ENCODE data around the gene PVR. TPM values are rescaled to one million over a fixed set of nuclear protein-coding genes. Genes with fewer than 3 reads are reported as not detected.
A peak's percentile ranks its signal among the peaks of the same experiment; 100 is the strongest.
"Not testable (repeated sequence)": the region's sequence is repeated elsewhere in the genome, so short reads cannot be mapped to it uniquely, and the experiment has no call there.

PVR gene
- total and polyA plus RNA-seq, 5 donors from 2014 or later, result 0.25 to 0.37 TPM; not detected in 3

GRCh38 chr19:44603201-44603945 is 40.3 kb upstream of the PVR start:
- Mint-ChIP-seq H3K36me3 (no peaks in the 10 kb centered on the region), H3K4me3 (no peak overlapping the region), H3K27ac (no peak overlapping the region), H3K27me3 (no peaks in the 10 kb centered on the region), H3K9me3 (peaks cover 0 to 10% (median 4%) of the 10 kb centered on the region in 7 donors), H3K4me1 (peaks cover 0 to 11% (median under 1%) of the 10 kb centered on the region in 4 donors)
- no peaks in the 10 kb centered on the region for H3K27me3 ChIP-seq (ENCODE audit: control insufficient read depth, insufficient read depth, low read length)
- DNase-seq (no peak), ATAC-seq (ENCODE audit: low read depth in 2 of 2) (no peak)
- peaks cover 0 to 2% of the 10 kb centered on the region in 2 experiments for H3K9me3 ChIP-seq (ENCODE audit: control insufficient read depth in 2 of 2, low read length in 2 of 2)
- H3K27ac ChIP-seq (ENCODE audit: insufficient read depth, low read length, poor library complexity, severe bottlenecking), result no peak overlapping the region
- no peaks in the 10 kb centered on the region for H3K36me3 ChIP-seq (ENCODE audit: control insufficient read depth, insufficient read depth, low read length)
- H3K4me1 ChIP-seq (ENCODE audit: control insufficient read depth, insufficient read depth, low read length, poor library complexity, severe bottlenecking), result no peaks in the 10 kb centered on the region
- H3K4me3 ChIP-seq (ENCODE audit: low read depth, low read length), result no peak overlapping the region

- Histone ChIP-seq H3K9me3 (ENCODE audit: control insufficient read depth in 2 of 2, low read length in 2 of 2) (no peaks in the 10 kb centered on the region), H3K4me3 (ENCODE audit: low read depth, low read length) (no peak overlapping the region), H3K27ac (ENCODE audit: insufficient read depth, low read length, poor library complexity, severe bottlenecking) (no peak overlapping the region), H3K27me3 (ENCODE audit: control insufficient read depth, insufficient read depth, low read length) (no peaks in the 10 kb centered on the region), H3K4me1 (ENCODE audit: control insufficient read depth, insufficient read depth, low read length, poor library complexity, severe bottlenecking) (no peaks in the 10 kb centered on the region), H3K36me3 (ENCODE audit: control insufficient read depth, insufficient read depth, low read length) (no peaks in the 10 kb centered on the region)
- H3K4me1 Mint-ChIP-seq, result peaks cover 0 to 11% (median under 1%) of the 10 kb centered on the region in 4 donors
- no peak for DNase-seq
- no peaks in the 10 kb centered on the region for H3K27me3 Mint-ChIP-seq
- no peaks in the 10 kb centered on the region for H3K36me3 Mint-ChIP-seq
- no peak overlapping the region for H3K27ac Mint-ChIP-seq
- H3K4me3 Mint-ChIP-seq, result no peak overlapping the region
- peaks cover 0 to 10% (median 3%) of the 10 kb centered on the region in 7 donors for H3K9me3 Mint-ChIP-seq
- ATAC-seq (ENCODE audit: low read depth in 2 of 2), result no peak
These were observed 39.5 kb upstream of the PVR start for GRCh38 chr19:44604241-44604640.

- DNase-seq, result no peak
- Histone ChIP-seq H3K4me1 (ENCODE audit: control insufficient read depth, insufficient read depth, low read length, poor library complexity, severe bottlenecking) (no peaks in the 10 kb centered on the region), H3K4me3 (ENCODE audit: low read depth, low read length) (no peak overlapping the region), H3K36me3 (ENCODE audit: control insufficient read depth, insufficient read depth, low read length) (no peaks in the 10 kb centered on the region), H3K9me3 (ENCODE audit: control insufficient read depth in 2 of 2, low read length in 2 of 2) (no peaks in the 10 kb centered on the region), H3K27me3 (ENCODE audit: control insufficient read depth, insufficient read depth, low read length) (no peaks in the 10 kb centered on the region), H3K27ac (ENCODE audit: insufficient read depth, low read length, poor library complexity, severe bottlenecking) (no peak overlapping the region)
- Mint-ChIP-seq H3K27me3 (no peaks in the 10 kb centered on the region), H3K4me3 (no peak overlapping the region), H3K27ac (no peak overlapping the region), H3K9me3 (peaks cover 0 to 6% (median 3%) of the 10 kb centered on the region in 7 donors), H3K4me1 (peaks cover 0 to 11% (median under 1%) of the 10 kb centered on the region in 4 donors), H3K36me3 (no peaks in the 10 kb centered on the region)
- ATAC-seq (ENCODE audit: low read depth in 2 of 2), result no peak
These were observed 38.2 kb upstream of the PVR start for GRCh38 chr19:44605547-44605946.

- H3K9me3 Mint-ChIP-seq, result peaks cover 0 to 6% (median 3%) of the 10 kb centered on the region in 7 donors
- DNase-seq, result no peak
- no peaks in the 10 kb centered on the region for H3K36me3 Mint-ChIP-seq
- H3K27ac ChIP-seq (ENCODE audit: insufficient read depth, low read length, poor library complexity, severe bottlenecking), result no peak overlapping the region
- ATAC-seq (ENCODE audit: low read depth in 2 of 2), result no peak
- no peak overlapping the region for H3K4me3 ChIP-seq (ENCODE audit: low read depth, low read length)
- no peaks in the 10 kb centered on the region for H3K27me3 Mint-ChIP-seq
- H3K36me3 ChIP-seq (ENCODE audit: control insufficient read depth, insufficient read depth, low read length), result no peaks in the 10 kb centered on the region
- peaks cover 0 to 11% (median under 1%) of the 10 kb centered on the region in 4 donors for H3K4me1 Mint-ChIP-seq
- no peaks in the 10 kb centered on the region for H3K4me1 ChIP-seq (ENCODE audit: control insufficient read depth, insufficient read depth, low read length, poor library complexity, severe bottlenecking)
- H3K9me3 ChIP-seq (ENCODE audit: control insufficient read depth in 2 of 2, low read length in 2 of 2), result no peaks in the 10 kb centered on the region
- no peak overlapping the region for H3K4me3 Mint-ChIP-seq
- no peaks in the 10 kb centered on the region for H3K27me3 ChIP-seq (ENCODE audit: control insufficient read depth, insufficient read depth, low read length)
- H3K27ac Mint-ChIP-seq, result peak overlapping the region in 2 of 3 donors; percentile 29 to 66
These were observed 36.7 kb upstream of the PVR start for GRCh38 chr19:44607049-44607448.

GRCh38 chr19:44607917-44608316 is 35.8 kb upstream of the PVR start:
- DNase-seq (no peak), ATAC-seq (ENCODE audit: low read depth in 2 of 2) (no peak)
- no peaks in the 10 kb centered on the region for H3K9me3 ChIP-seq (ENCODE audit: control insufficient read depth in 2 of 2, low read length in 2 of 2)
- H3K36me3 ChIP-seq (ENCODE audit: control insufficient read depth, insufficient read depth, low read length), result no peaks in the 10 kb centered on the region
- Mint-ChIP-seq H3K4me3 (no peak overlapping the region), H3K27ac (no peak overlapping the region), H3K4me1 (peaks cover 0 to 11% (median under 1%) of the 10 kb centered on the region in 4 donors), H3K9me3 (peaks cover 0 to 6% (median 2%) of the 10 kb centered on the region in 7 donors), H3K36me3 (no peaks in the 10 kb centered on the region), H3K27me3 (no peaks in the 10 kb centered on the region)
- no peaks in the 10 kb centered on the region for H3K4me1 ChIP-seq (ENCODE audit: control insufficient read depth, insufficient read depth, low read length, poor library complexity, severe bottlenecking)
- H3K27me3 ChIP-seq (ENCODE audit: control insufficient read depth, insufficient read depth, low read length), result no peaks in the 10 kb centered on the region
- no peak overlapping the region for H3K4me3 ChIP-seq (ENCODE audit: low read depth, low read length)
- H3K27ac ChIP-seq (ENCODE audit: insufficient read depth, low read length, poor library complexity, severe bottlenecking), result no peak overlapping the region

- ATAC-seq (ENCODE audit: low read depth in 2 of 2), result no peak
- Mint-ChIP-seq H3K9me3 (peaks cover 0 to 6% (median 0%) of the 10 kb centered on the region in 7 donors), H3K27ac (no peak overlapping the region), H3K27me3 (no peaks in the 10 kb centered on the region), H3K4me1 (peaks cover 0 to 11% (median under 1%) of the 10 kb centered on the region in 4 donors), H3K36me3 (no peaks in the 10 kb centered on the region), H3K4me3 (no peak overlapping the region)
- no peak for DNase-seq
- Histone ChIP-seq H3K27me3 (ENCODE audit: control insufficient read depth, insufficient read depth, low read length) (no peaks in the 10 kb centered on the region), H3K4me3 (ENCODE audit: low read depth, low read length) (no peak overlapping the region), H3K27ac (ENCODE audit: insufficient read depth, low read length, poor library complexity, severe bottlenecking) (no peak overlapping the region), H3K9me3 (ENCODE audit: control insufficient read depth in 2 of 2, low read length in 2 of 2) (no peaks in the 10 kb centered on the region), H3K4me1 (ENCODE audit: control insufficient read depth, insufficient read depth, low read length, poor library complexity, severe bottlenecking) (no peaks in the 10 kb centered on the region), H3K36me3 (ENCODE audit: control insufficient read depth, insufficient read depth, low read length) (no peaks in the 10 kb centered on the region)
These were observed 35.3 kb upstream of the PVR start for GRCh38 chr19:44608391-44608821.

GRCh38 chr19:44609219-44609618 is 34.5 kb upstream of the PVR start:
- peak overlapping the region in 1 of 3 donors; percentile 72 for H3K27ac Mint-ChIP-seq
- H3K4me3 Mint-ChIP-seq, result no peak overlapping the region

GRCh38 chr19:44610497-44610896 is 33.2 kb upstream of the PVR start:
- H3K4me3 ChIP-seq (ENCODE audit: low read depth, low read length); H3K27ac Mint-ChIP-seq; DNase-seq; H3K27me3 Mint-ChIP-seq; ATAC-seq (ENCODE audit: low read depth in 2 of 2); H3K4me1 ChIP-seq (ENCODE audit: control insufficient read depth, insufficient read depth, low read length, poor library complexity, severe bottlenecking); H3K27me3 ChIP-seq (ENCODE audit: control insufficient read depth, insufficient read depth, low read length); H3K36me3 Mint-ChIP-seq; H3K4me3 Mint-ChIP-seq; H3K36me3 ChIP-seq (ENCODE audit: control insufficient read depth, insufficient read depth, low read length); H3K27ac ChIP-seq (ENCODE audit: insufficient read depth, low read length, poor library complexity, severe bottlenecking); H3K9me3 ChIP-seq (ENCODE audit: control insufficient read depth in 2 of 2, low read length in 2 of 2); H3K9me3 Mint-ChIP-seq: not testable (repeated sequence)
- peaks cover 0 to 11% (median under 1%) of the 10 kb centered on the region in 4 donors for H3K4me1 Mint-ChIP-seq

More at GRCh38 chr19:44609219-44609618, 34.5 kb upstream of the PVR start:
- Histone ChIP-seq H3K4me1 (ENCODE audit: control insufficient read depth, insufficient read depth, low read length, poor library complexity, severe bottlenecking) (no peaks in the 10 kb centered on the region), H3K4me3 (ENCODE audit: low read depth, low read length) (no peak overlapping the region), H3K36me3 (ENCODE audit: control insufficient read depth, insufficient read depth, low read length) (no peaks in the 10 kb centered on the region), H3K27ac (ENCODE audit: insufficient read depth, low read length, poor library complexity, severe bottlenecking) (no peak overlapping the region), H3K9me3 (ENCODE audit: control insufficient read depth in 2 of 2, low read length in 2 of 2) (no peaks in the 10 kb centered on the region), H3K27me3 (ENCODE audit: control insufficient read depth, insufficient read depth, low read length) (no peaks in the 10 kb centered on the region)
- Mint-ChIP-seq H3K27me3 (no peaks in the 10 kb centered on the region), H3K4me1 (peaks cover 0 to 11% (median under 1%) of the 10 kb centered on the region in 4 donors), H3K9me3 (peaks cover 0 to 6% (median 0%) of the 10 kb centered on the region in 7 donors), H3K36me3 (no peaks in the 10 kb centered on the region)
- no peak for DNase-seq
- ATAC-seq (ENCODE audit: low read depth in 2 of 2), result no peak

All from CD4-positive, CD25-positive, alpha-beta regulatory T cell (primary cell).